Brain microvascular endothelial cell (primary cell): Measurements from ENCODE around the gene TLNRD1.

Experiments used
- DNase-seq: peaks from one replicate; pipeline ENCODE4 v3.0.0-alpha.2; 2020
- H3K27ac ChIP-seq: fragments of 250-450 bp; sonication (Bioruptor Pico); 2 replicates; pipeline ENCODE4 v1.5.1; 2020; ENCODE audit warnings: mild to moderate bottlenecking, moderate library complexity
- H3K27me3 ChIP-seq: fragments of 250-450 bp; sonication (Bioruptor Pico); replicated peaks from 2 replicates; pipeline ENCODE4 v1.5.1; 2020; ENCODE audit warnings: mild to moderate bottlenecking
- H3K36me3 ChIP-seq: fragments of 250-450 bp; sonication (Bioruptor Pico); replicated peaks from 2 replicates; pipeline ENCODE4 v1.5.1; 2020; ENCODE audit warnings: mild to moderate bottlenecking
- H3K4me3 ChIP-seq: 2 replicates; pipeline ENCODE4 v1.5.1; 2011; ENCODE audit warnings: low read depth, mild to moderate bottlenecking, control low read depth, low read length, moderate library complexity
- CTCF ChIP-seq: IDR thresholded peaks from 2 replicates; pipeline ENCODE4 v1.5.1; 2011; ENCODE audit warnings: low read depth, mild to moderate bottlenecking, moderate library complexity, low read length, control low read depth, inconsistent platforms; ENCODE audit errors: missing control alignments
- in situ Hi-C: cut with HindIII; loops from 2 replicates; pipeline ENCODE4 v1.10.0; 2017; ENCODE audit warnings: low sequenced_read_pairs, low pct_ligation_motif_present

Gene TLNRD1

GRCh38 chr15:80996247-80996646, 4.5 kb upstream of the TLNRD1 start:
- no peak for DNase-seq
- TF ChIP-seq CTCF = peak; percentile 62
- no peak overlapping the region for H3K4me3 ChIP-seq
- H3K36me3 ChIP-seq = no peaks in the 10 kb centered on the region
- in situ Hi-C loops = no loop called here
- H3K27me3 ChIP-seq = no peaks in the 10 kb centered on the region
- no peak overlapping the region for H3K27ac ChIP-seq

- in situ Hi-C loops = no loop called here
- H3K27ac ChIP-seq = no peak overlapping the region
- TF ChIP-seq CTCF = no peak
- H3K4me3 ChIP-seq = no peak overlapping the region
- no peak for DNase-seq
- no peaks in the 10 kb centered on the region for H3K36me3 ChIP-seq
- no peaks in the 10 kb centered on the region for H3K27me3 ChIP-seq
Measured at GRCh38 chr15:80997692-80998091, 3.0 kb upstream of the TLNRD1 start.

GRCh38 chr15:80998251-80998650, 2.5 kb upstream of the TLNRD1 start:
- no peak for DNase-seq
- Histone ChIP-seq H3K27ac (no peak overlapping the region), H3K36me3 (no peaks in the 10 kb centered on the region), H3K27me3 (no peaks in the 10 kb centered on the region), H3K4me3 (no peak overlapping the region)
- TF ChIP-seq CTCF = no peak
- in situ Hi-C loops = no loop called here

- no peaks in the 10 kb centered on the region for H3K27me3 ChIP-seq
- no peak for TF ChIP-seq CTCF
- in situ Hi-C loops = no loop called here
- H3K27ac ChIP-seq = no peak overlapping the region
- H3K4me3 ChIP-seq = peak overlapping the region; percentile 88
- DNase-seq = no peak
- H3K36me3 ChIP-seq = no peaks in the 10 kb centered on the region
Measured at GRCh38 chr15:80999623-81000036, 1.1 kb upstream of the TLNRD1 start.

- Histone ChIP-seq H3K36me3 (no peaks in the 10 kb centered on the region), H3K27me3 (no peaks in the 10 kb centered on the region), H3K27ac (peak overlapping the region; percentile 90), H3K4me3 (peak overlapping the region; percentile 88)
- no peak for DNase-seq
- in situ Hi-C loops = no loop called here
- TF ChIP-seq CTCF = no peak
Measured at GRCh38 chr15:81000144-81000623, 539 bp upstream of the TLNRD1 start.
